Measurements from ENCODE around the gene SIX2.

SIX2 gene

DNA sequence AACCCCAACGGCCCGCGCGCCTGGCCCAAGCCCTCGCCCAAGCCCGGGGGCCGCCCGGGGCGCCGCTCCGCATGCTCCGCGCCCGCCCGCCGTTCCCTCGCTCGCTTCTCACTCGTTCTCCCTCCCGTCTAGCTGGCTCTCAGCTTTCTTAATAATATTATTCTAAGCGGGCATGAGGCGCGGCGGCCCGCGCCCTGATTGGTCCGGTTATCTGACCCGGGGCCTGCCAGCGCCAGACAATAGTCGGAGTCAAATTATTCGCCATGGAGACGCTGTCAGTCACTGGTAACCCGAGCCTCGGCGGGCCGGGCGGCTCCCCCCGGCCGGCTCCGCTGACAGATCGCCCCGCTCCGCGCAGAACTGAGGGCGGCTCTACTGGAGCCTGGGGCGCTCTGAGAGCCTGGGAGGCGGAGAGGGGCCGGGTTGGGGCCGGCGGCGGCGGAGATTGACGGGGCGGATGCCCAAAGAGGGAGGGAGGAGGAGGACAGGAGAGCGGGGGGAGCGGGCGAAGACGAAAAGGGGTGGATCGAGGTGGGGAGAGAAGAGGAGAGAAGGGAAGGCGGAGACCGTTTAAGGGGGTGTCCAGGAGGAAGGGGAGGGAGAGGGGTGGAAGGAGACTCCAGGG is at the start of gene SIX2:
TSS of gene SIX2 (minus strand) at position 150 of the 625 bp plus-strand sequence. CDS start 342 bp downstream, outside the sequence.
- peak; percentile 99 for DNase-seq (ENCODE audit: low read depth)
- H3K4me3 ChIP-seq (ENCODE audit: low read length), result peak within 1 kb of the TSS; percentile 72
- no peak for TF ChIP-seq CTCF (IDR thresholded peaks at IDR 0.05; ENCODE audit: insufficient read depth, low read depth, low read length, missing control alignments)

DNA sequence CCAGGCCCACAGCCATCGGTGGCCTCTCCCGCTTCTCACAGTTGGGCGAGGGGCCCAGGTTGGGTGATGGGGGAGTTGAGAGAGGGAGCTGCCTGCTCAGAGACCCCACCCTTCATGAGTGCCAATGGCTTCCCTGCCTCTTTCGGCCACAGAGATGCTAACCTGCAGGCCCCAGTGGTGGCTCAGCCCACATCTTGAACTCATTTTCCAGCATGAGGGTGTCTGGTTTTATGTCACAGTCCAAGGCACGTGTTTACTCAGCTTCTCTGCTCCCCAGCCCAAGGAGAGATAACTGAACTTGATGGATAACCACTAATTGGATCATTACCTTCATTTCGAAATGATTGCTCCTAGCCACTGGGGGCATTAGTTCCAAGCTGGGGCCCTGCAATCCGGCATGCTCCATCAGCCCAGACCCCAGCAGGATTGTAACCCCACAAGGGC is 45.9 kb upstream of the SIX2 start:
- no peak overlapping the region for H3K4me3 ChIP-seq (ENCODE audit: low read length)
- no peak for DNase-seq (ENCODE audit: low read depth)
- no peak for TF ChIP-seq CTCF (IDR thresholded peaks at IDR 0.05; ENCODE audit: insufficient read depth, low read depth, low read length, missing control alignments)

- no peak for TF ChIP-seq CTCF (IDR thresholded peaks at IDR 0.05; ENCODE audit: insufficient read depth, low read depth, low read length, missing control alignments)
- H3K4me3 ChIP-seq (ENCODE audit: low read length), result no peak overlapping the region
- no peak for DNase-seq (ENCODE audit: low read depth)
Measured at GRCh38 chr2:45053966-45054365, 44.7 kb upstream of the SIX2 start.

GRCh38 chr2:45052388-45052928 is 43.2 kb upstream of the SIX2 start:
- no peak overlapping the region for H3K4me3 ChIP-seq (ENCODE audit: low read length)
- no peak for DNase-seq (ENCODE audit: low read depth)
- no peak for TF ChIP-seq CTCF (IDR thresholded peaks at IDR 0.05; ENCODE audit: insufficient read depth, low read depth, low read length, missing control alignments)

- no peak overlapping the region for H3K4me3 ChIP-seq (ENCODE audit: low read length)
- no peak for DNase-seq (ENCODE audit: low read depth)
- TF ChIP-seq CTCF (IDR thresholded peaks at IDR 0.05; ENCODE audit: insufficient read depth, low read depth, low read length, missing control alignments), result no peak
Measured at GRCh38 chr2:45049569-45050336, 40.5 kb upstream of the SIX2 start.

DNA sequence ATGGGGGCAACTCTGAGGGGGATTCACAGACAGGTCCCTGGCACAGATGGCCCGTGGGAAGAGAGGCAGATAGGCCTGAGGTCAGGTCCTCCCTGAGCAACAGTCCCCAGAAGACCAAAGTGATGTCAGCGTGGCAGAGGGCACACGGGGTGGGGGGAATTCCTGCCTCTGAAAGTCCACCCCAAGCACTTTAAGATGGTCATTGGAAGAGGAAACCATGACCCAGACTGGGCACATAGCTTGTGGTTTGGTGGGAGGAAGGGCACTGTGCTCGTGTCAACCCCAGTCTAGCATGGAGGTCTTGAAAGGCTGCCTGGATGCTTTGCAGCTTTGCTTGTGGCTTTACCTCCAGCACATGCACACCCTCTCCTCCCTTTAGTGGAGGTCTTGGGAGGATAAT is 38.0 kb upstream of the SIX2 start:
- DNase-seq (ENCODE audit: low read depth), result no peak

More for the DNA sequence above, 38.0 kb upstream of the SIX2 start:
- no peak for TF ChIP-seq CTCF (IDR thresholded peaks at IDR 0.05; ENCODE audit: insufficient read depth, low read depth, low read length, missing control alignments)
- H3K4me3 ChIP-seq (ENCODE audit: low read length), result no peak overlapping the region

Data from epithelial cell of esophagus (primary cell).